Kidney glomerular epithelial cell (primary cell): ENCODE results near the gene POU2AF1.

Source experiments
- DNase-seq: peaks from one replicate; lab custom pipeline; 2025; lab: John Stamatoyannopoulos, UW

The POU2AF1 gene

GRCh38 chr11:111386611-111387150 lies 7.6 kb upstream of the POU2AF1 start:
- no peak for DNase-seq

DNA sequence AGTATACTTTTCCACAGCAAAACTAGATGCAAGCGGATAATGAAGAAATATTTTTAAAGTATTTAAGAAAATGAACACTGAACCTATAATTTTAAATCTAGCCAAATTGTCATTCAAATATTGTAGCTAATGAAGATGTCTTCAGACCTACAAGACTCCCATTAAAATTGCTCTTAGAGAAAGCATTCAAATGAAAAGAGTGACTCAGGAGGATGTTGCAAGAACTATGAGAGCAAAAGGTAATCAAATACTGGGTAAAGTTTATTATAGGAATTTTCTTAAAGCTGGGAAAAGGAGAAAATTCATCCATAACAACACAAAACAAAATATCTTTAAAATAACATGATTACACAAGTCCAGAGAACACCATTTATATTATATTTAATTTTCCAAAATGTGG lies 5.4 kb upstream of the POU2AF1 start:
- no peak for DNase-seq

DNA sequence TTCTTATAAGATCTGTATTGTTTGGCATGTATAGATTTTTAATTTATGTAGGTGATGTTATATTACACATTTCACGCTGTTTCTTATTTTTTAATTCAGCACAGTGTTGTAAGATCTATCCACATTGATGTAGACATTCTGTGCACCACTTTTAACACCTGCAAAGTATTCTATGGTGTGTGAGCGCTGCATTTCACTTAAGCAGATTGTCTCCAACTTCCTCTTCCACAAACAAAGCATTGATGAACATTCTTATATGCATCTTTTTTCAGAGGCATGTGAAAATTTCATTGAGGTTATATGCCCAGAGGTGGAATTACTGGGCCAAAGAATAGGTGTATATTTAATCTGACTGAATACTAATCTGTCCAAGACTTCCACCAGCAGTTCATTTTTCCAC lies 3.4 kb upstream of the POU2AF1 start:
- DNase-seq: no peak

GRCh38 chr11:111379602-111380136 lies 594 bp upstream of the POU2AF1 start:
- no peak for DNase-seq

DNA sequence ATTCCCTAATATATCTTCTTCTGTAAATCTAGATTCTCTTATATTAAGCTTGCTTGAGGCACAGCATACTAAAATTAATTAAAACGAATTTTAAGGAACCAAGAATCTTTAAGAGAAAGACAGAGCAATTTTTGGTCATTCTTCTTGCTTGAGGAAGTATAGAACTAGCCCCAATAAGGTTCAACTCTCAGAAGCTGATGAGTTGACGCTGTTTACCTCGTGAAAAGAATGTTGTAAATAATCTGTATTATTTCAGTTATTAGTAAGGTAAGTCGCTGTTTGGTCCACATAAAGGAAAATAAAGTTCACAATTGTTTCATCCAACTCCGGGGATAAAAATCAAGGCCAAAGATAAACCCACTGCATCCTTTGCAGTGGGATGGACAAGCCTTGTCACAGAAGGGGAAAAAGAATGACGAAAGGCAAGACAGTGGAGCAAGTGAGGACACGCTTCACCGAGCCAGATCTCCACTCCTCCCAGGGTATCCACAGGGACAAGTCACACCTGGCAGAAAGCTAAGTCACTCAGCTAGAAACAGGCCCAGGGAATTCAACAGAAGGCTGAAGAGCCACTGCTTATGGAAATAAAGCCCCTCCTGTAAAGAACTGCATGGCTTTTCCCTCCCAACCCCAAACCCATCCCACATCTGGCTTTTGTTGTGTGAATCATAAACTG lies 752 bp downstream of the POU2AF1 start:
- no peak for DNase-seq

DNA sequence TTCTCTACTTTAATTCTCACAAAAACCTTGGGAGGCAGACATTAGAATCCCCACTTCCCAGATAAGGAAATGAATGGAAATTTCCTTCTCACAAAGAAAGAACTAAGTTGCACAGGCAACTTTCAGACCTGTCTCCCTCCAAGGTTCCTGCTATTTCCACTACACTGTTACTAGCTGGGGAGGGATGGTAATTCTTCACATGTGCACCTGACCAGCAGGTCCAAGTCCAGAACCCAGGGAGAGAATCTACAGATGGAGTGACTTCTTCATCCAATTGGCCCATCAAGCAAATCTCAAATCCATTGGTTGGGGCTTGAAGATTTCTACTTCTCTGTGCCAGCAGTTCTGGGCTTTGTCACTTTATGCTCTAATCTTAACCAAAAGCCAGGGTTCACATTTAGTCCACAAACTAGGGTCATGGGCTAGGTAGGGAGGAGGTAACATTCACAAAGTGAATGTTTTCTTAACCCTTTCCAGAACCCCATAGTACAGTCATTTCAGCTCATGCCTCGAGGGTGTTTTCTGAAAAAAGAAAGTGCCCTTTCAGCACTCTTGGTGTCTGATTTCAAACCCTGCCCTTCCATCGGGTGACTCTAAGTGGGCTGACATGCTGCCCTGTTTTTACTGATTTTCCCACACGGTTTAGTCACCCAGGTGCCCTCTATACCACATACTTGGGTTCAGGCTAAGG lies 2.7 kb downstream of the POU2AF1 start:
- DNase-seq: no peak

- DNase-seq: no peak
Measured at GRCh38 chr11:111373590-111373989, 5.5 kb downstream of the POU2AF1 start.

- DNase-seq: no peak
Measured at GRCh38 chr11:111372538-111372937, 6.5 kb downstream of the POU2AF1 start.

DNA sequence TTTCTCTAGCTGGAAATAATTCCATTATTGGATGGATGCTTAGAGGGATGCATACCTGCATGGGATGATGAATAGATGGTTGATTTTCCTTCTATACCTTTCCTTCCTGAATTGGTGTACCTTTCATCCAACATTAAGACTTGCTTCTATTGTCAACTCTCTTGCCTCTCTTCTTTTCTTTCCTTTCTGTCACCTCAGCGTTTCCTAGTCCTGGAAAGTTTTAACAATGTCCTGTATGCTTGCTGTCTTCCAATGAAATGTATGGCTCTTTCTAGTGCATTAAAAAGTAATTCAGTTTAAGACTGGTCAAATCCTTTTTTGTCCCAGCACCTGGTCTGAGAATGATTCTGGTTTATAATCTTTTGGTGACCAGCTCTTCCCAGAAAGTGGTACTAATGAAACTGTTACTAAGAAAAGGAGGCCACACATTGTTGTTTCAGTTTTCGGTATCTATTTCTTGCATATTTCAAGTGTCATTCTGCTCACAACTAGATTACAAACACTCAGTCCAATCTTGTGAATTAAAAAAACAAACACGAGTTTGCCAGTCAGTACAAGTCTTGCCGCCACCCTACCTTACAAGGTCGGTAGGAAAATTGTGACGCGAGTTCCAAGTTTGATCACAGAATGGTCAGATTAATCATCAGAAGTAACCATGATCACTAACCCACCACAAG lies 8.0 kb downstream of the POU2AF1 start:
- no peak for DNase-seq

DNA sequence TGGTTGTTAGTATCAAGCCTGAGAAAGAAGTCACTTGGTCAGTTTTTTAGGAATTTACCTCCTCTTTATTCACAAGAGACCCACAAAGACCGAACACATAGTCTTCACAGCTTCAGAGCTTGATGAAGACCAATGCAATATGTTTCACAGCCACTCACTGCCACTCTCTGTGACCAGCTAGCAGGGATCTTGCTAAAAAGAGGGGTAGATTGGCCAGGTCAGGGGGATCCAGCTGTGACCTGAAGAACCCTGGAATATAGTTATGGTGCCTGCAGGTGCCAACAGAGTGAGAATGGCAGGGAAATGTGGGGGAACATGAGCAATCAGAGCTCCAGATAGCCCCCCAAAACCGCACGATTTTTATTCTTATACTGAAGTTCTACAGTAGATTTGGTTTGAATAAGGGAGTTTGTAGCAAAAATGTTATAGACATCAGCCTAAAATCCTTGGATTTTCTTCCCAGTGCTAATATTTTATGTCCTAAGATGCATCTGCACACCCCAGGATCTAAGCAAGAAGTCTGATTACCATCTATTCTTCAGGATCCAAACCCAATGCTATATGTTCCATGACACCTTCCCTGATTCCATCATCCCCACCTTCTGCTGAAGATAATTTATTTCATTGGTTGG lies 8.7 kb downstream of the POU2AF1 start:
- no peak for DNase-seq

- DNase-seq: no peak
Measured at GRCh38 chr11:111368285-111368560, 10.9 kb downstream of the POU2AF1 start.

DNA sequence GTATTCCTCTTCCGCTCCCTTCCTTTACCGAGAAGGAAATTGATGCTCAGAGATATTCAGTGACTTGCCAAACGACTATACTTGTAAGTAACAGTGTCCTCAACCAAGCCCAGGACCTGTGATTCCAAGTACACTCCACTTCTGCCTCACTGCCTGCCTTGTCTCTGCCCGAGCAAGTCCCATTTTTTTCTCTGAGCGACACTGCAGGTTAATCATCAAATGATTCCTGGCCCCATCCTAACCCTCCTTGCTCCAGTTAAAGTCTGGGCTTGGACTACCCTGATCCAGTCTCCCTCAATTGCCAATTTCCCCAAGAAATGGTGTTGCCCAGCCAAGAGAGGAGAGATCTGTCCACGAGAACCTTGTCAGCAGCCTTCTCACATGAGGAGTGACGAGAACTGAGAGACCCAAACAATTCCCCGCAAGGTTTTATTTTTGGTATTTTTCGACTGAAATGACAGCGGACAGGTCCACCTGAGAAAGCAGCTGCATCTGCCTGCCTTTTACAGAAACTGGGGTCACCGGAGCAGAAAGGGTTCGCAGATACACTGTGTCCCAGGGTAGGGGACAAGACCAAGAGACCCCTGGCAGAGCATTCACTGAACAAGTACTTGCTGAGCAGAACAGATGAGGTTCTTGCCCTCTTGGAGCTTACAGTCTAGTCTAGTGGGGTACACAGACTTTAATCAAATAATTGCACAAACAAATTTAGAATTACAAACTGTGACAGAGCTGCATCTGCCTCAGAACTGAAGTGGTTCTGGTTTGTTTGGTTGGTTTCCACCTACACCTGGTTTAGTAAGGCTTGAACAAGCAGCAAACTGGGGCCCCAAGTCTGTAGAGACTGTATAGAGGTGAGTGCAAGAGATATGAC lies 11.4 kb downstream of the POU2AF1 start:
- DNase-seq: no peak

- DNase-seq: no peak
Measured at GRCh38 chr11:111366560-111367410, 12.3 kb downstream of the POU2AF1 start.

DNA sequence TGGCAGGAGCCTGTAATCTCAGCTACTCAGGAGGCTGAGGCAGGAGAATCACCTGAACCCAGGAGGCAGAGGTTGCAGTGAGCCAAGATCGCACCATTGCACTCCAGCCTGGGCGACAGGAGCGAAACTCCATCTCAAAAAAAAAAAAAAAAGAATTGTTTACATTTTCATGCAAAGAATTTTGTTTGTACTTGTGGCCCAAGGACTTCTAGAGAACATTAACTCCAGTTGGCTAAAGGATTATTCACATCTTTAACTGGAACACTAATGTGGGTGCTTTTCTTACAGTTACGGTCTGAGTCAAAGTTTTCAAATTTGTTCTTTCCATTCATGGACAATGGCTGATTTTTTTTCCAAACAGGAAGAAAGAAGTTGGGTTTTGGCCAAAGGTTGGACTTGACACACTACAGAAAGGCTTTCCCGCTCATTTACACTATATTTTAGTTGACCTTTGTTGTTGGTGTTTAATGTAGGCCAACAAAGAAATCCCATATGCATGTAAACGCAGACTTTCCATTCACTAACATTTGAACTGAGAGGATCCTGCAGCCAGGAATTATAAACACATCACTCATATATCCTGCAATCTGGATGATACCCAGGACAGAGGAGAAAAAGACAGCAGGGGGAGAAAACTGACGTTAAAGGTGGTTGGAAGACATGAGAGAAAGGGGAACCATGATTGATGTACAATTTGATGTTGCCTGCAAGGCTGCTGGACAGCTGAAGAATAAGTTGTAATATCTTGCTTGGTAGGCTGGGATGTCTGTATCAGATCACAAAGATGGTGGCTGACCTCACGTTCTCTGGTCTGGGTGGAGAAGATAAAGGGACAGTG lies 13.1 kb downstream of the POU2AF1 start:
- no peak for DNase-seq

DNA sequence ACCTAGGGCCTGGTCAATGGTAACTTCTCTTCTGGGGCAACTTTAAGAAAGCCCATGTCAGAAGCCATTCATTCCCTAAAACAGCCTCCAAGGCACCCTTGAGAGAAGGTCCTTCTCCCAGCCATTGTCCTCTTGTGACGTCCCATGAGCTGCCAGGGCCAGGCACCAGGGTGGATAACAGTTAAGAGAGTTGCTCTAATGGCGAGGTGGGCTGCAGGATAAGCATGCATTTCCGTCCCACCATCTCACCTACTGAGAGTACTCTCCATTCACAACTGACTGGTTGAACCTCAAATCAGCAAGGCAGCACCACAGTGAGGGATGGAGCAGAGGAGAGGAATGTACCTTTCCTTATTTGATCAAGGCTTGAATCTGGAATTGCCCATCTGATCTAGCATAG lies 14.6 kb downstream of the POU2AF1 start:
- DNase-seq: no peak

- no peak for DNase-seq
Measured at GRCh38 chr11:111363985-111364384, 15.1 kb downstream of the POU2AF1 start.

DNA sequence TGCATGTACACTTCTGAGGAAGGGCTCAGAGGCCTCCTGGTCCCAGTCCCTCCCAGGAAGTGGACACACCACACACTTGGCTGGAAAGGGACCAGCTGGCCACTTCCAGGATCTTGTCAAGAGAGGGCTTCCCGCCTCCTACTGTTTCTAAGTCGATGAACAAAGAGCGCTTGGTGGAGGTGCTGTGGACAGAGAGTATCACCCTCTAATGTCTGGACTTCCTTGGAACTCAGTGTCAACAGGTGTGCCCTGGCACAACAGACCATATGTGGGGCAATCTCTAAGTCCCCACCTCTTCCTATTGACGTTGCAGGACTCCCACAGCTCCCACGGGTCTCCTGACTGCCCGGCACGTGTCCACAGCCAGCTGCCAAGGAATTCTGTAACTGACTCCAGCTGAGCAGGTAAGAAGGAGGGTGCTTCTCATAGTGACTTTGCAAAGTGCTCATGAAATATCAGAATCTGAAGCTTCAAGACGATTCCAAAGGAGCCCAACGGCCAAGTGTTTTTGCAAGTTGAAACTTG lies 16.1 kb downstream of the POU2AF1 start:
- no peak for DNase-seq

DNA sequence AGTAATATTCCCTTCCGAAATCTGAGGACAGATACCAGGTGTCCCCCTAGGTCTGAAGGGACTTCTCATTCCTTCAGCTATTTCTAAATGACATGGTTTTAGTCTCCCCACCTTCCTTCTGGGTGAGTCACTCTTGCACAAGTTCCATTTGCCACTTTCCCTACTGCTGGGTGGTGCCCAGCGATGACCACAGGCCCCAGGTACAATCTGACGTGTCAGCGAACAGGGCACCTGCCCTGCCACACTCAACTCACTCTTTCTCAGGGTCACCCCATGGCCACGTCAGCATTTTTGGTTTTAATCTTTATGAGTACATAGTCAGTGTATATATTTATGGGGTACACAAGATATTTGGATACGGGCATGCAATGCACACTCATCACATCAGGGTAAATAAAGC lies 17.2 kb downstream of the POU2AF1 start:
- no peak for DNase-seq

GRCh38 chr11:111361052-111361801 lies 17.8 kb downstream of the POU2AF1 start:
- no peak for DNase-seq
